ENCODE data around the gene SEMA3C.

Gene SEMA3C

DNA sequence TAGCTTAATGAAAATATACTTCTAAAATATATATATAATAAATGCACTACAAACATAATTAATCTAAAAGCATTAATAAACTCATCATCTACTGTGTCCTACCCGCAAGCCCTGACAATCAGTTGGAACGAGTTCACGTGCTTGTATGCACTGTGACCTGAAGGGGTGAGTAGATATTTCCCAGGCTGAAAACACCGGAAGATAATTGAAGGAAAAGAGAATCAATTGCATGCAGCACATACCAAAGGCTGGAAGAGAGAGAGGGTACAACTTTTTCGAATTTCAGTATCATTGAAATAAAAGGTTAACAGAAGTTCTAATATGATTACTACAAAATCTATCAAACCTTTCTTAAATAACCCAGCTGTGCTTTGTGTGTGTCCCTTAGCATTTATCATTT lies 94.6 kb downstream of the SEMA3C start:
- no peak for DNase-seq (ENCODE audit: low read depth in 2 of 2)

DNA sequence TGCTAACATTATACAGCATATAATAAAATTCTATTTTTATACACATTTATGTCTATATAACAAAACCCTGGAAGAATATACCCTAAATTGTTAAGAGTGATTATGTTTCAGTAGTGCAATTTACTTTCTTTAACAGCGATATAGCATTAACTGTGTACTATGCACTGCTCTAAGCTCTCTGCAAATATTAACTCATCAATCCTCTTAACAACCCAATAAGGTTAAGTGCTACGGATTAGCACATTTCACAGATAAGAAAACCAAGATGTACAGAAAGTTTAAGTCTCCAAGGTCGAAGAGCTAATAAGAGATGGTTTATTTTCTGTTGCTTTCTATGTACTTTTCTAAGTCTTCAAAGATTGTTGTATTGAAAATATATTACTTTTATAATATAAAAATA lies 95.8 kb downstream of the SEMA3C start:
- DNase-seq (ENCODE audit: low read depth in 2 of 2), result no peak

DNA sequence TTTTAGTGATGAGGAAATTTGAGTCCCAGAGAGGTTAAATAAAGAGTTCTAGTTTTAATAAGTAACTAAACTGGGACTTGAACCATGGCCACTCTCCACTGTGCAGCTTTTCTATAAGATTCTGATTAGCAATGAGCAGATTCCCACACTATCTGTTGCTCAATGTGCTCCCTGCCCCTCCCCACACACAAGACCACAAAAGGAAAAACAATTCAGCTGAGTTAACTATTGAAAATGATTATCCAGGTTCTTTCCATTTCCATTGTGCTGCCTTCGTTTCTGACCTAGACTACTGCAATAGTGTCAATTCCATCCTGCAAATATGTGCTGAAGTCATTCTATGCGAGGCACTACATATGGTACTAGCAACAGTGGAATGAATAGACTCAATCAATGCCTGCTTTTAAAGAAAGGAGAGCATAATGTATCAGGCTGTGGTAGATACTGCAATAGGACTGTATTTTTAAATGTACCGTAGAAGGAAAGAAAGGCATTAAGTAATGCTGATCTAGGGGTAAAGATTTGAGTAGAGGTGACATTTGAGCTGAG lies 97.0 kb downstream of the SEMA3C start:
- DNase-seq (ENCODE audit: low read depth in 2 of 2), result no peak

DNA sequence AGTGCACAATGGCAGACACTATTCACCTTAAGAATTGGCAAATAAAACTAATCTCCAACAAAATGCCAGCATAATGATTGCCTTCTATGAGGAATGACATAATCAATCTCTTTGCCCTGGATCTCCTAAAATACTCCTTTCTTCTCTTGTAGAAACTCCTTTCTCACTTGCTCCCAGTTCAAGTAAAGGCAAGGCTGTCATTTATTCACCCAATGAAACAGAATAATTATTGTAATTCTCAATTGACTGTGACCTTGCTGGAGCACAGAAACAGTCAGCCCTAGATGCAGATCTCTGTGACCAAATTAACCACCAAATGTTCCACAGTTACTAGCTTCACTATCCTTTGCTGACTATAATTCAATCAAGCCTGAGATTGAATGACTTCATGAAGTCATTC lies 99.3 kb downstream of the SEMA3C start:
- DNase-seq (ENCODE audit: low read depth in 2 of 2), result no peak

DNA sequence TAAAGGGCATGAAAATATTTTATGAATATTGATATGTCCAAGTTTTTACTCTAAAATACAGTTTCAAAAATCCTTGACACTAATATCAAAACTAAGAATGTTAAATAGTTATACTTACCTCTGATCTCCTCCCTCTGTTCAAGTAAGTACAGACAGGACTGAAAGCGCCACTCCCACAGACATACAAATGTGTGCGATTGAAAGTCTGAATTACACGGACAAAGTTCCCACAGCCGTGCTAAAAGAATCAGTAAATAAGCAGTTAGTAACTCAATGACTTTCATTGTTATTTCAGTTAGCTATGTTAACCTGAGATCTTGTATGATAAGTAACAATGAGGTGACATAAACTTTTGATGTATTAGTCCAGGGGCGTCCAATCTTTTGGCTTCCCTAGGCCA lies 100.7 kb downstream of the SEMA3C start:
- no peak for DNase-seq (ENCODE audit: low read depth in 2 of 2)

DNA sequence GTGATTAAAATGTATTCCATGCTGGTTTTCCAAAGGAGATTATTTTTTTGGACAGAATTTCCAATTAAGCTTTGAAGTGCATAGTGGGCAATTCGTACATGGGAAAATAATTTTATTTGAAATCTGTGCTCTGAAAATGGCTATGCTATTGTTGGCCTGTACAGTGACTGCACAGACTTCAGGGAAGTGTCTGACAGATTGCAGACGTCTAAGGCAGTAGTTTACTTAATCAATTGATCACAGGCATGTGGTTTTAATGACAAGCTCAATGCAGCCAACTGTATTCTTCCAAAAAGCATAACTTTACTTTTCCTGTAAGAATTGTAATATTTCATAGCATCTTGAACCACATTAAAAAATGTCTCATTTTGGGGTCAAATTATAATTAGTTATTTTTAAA lies 102.0 kb downstream of the SEMA3C start:
- no peak for DNase-seq (ENCODE audit: low read depth in 2 of 2)

DNA sequence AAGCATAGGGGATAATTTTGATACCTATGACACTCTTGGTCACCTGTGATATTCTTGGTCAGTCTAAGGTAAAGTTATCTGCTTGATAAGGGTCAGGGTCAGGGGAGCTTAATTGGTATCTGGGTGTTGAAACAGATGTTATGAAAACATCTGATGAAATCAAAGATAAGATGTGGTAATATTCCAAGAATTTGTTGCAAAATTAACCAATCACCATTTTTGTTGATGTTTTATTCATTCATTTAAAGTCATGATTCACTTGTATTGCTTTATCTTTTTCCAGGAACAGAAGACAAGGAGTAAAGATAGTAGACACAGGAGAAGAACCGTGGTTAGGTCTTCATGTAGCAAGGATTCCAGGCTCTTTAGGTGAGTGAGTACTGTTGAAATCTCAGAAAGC lies 103.1 kb downstream of the SEMA3C start:
- DNase-seq (ENCODE audit: low read depth in 2 of 2), result no peak

DNA sequence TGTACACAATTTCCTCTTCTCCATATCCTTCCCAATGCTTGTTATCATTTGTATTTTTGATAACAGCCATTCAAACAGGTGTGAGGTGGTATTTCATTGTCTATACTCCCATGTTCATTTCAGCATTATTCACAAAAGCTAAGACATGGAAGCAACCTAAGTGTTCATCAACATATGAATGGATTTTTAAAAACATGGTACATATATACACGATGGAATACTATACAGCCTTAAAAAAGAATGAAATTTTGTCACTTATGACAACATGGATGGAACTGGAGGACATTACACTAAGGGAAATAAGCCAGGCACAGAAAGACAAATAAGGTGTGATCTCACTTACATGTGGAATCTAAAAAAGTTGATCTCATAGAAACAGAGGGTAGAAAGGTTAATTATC lies 109.3 kb downstream of the SEMA3C start:
- DNase-seq (ENCODE audit: low read depth in 2 of 2), result no peak

DNA sequence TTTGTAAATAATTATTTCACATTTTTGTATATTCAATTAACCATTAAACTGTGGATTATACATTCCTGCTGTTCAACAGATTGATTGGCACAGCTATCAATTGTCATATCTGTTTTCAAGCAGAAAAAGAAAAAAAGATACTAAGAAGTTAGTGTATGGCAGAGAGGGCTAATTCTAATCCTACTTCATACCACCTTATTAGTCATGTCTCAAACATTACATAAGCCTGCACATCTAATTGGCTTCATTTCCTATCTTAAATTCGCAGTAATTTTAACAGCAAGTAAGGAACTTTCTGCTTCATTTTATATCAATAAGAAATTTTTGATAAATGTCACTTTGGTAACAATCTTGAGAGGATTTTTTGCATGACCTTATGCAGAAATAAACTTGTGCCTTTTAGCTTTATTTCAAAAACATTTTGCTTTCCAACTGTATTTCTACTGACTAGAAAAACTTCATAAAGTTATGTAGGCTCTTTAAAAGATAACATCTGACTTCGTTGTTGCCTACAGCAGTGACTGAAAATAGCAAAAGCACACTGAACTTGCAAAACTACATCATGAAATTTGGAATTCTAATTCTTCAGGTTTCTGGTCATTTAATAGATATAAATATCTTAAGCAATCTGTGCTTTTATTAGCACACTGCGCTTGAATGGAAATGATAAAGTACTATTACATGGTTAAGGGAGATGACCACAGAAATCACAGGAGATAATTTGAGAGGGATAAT lies 111.5 kb downstream of the SEMA3C start:
- DNase-seq (ENCODE audit: low read depth in 2 of 2), result no peak

DNA sequence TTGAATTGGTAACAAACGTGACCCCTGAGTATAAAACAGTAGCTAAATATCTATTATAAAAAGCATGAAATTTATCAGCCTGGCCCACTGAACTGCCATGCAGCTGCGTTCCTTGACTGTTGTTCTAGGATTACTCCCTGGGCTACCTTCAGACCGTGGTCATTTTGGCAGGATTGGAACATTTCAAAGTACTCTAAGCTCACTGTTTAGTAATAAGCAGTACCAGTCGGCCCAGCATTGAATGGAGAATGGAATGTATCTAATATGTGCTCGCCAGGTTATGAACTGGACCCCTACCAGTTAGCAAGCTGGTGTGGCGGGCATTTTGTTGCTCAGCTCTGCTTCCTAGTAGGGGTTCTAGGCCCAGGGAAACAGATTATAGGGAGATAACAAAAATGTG lies 112.2 kb downstream of the SEMA3C start:
- DNase-seq (ENCODE audit: low read depth in 2 of 2), result no peak

DNA sequence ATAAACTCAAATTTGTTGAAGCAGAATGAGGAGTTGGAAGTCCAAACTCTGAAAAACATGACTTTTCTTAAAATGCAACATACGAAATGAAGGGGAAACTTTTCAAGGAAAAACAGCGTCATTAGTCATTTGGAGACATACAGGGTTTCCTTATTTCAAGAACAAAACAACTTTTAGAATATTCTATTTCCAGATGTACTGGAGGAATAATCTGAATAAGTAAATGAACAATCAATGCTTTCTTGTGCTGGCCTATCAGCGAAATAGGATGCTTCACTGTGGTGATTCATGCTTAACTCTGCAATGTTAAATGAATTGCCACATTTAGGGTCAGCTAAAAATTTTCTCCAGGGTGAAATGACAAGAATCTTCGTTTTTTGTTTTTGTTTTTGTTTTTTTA lies 114.3 kb downstream of the SEMA3C start:
- no peak for DNase-seq (ENCODE audit: low read depth in 2 of 2)

DNA sequence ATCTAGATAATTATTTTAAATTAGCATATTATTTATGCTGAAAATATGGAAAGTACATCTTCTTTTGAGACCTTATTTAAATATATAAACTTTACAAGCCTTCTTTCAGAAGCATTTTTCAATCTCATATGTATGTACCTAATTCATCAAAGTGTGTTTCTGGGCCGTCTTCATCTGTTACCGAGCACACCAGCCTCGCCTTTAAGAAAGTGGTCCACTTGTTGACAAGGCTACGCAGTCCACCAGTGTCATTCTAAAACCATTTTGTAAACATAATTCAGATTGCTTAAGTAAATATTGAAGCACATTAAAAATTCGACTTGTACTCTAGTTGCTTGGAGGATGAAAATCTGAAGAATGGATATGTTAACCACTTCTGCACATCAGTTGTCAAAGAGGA lies 116.3 kb downstream of the SEMA3C start:
- no peak for DNase-seq (ENCODE audit: low read depth in 2 of 2)

DNA sequence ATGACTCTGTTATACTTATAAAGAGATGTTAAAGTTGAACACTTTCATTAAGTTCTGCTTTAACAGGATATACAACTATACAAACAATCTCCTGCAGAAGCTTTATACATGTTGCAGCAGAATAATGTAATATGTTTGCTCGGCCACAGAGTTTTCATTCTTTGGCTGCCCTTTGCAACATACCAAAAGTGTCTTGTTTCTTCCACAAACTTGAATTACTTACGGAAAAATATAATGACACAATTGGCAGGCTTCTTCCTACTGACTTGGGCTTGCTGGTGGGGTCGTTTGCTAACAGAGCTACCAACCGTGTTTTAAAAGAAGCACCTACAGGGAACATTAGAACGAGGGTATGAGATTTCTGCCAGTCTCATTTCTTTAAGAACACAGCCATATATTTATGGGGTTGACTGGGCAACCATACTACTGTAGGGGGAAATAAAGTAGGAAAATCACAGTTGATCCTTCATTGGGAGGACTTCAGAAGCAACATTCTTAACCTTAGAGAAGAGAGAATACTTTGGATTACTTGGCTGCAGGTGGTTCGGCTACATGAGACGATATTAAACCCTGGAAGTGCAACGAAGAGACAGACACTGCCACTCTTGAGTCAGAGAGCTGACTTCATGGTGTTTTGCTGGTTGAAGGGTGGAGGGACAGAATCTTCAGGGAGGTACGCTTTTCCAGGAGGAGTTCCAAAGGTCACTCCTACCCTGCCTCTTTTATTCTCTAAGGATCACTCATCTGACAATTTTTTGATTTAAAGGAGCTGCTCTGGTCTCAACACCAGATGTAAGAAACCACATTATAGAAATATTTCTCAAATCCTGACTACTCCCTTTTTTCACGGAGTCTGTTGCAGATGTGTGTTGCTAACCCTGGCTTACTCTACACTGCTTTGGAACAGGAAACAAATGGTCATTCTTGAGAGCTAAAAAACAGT lies 123.9 kb downstream of the SEMA3C start:
- no peak for DNase-seq (ENCODE audit: low read depth in 2 of 2)

DNA sequence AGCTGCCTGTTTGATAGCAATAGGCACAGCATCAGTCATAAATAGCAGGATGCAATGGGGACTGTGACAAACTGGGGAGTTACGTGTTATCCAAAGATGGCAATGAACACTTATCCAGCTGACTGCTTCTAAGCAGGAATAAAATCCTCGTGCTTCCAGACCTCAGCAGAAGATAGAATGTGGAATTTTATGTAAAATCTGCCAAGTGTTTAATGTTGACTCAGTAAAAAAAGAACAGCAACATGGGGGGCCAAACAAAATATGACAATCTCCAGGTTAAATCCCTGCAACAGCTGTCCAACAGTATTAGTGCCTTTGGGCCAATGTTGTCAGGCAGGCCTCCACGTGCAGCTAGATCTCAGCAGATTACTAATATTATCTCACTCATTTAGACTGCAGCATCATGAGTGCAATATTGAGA lies 127.3 kb downstream of the SEMA3C start:
- no peak for DNase-seq (ENCODE audit: low read depth in 2 of 2)

DNA sequence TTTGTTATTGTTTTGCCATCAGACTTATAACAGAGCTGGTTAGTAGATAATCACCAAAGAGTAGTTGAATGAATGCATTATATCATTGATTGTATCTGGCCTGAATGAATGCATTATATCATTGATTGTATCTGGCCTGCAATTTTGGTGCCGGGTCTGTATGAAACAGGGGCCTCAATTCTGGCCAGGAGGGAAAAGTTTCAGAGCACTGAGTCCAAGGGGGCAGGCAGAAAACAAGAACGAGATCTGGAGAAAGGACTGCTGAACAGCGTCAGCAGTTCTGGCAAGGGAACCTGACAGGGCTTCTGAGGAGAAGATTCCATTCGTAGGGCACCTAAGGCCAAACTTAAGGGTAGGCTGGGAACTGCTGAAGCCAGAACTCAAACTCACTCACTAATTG lies 128.0 kb downstream of the SEMA3C start:
- no peak for DNase-seq (ENCODE audit: low read depth in 2 of 2)

DNA sequence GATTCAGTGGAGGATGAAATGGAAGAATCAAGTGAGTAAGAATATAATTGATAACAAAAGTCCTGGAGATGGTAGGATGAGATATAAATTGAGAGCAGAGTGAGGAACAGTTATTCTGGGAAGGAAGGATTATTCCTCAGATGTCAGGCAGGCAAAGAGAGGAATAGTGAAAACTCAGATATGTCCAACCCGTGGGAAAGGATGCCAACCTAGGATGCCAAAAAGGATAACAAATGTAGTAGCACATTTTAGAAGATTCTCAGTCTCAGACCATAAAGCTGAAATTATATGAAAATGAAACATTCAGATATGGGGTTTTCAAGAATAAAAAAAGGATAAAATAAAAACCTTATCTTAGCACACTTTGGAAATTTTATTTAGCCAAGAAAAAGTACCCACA lies 131.1 kb downstream of the SEMA3C start:
- no peak for DNase-seq (ENCODE audit: low read depth in 2 of 2)

DNA sequence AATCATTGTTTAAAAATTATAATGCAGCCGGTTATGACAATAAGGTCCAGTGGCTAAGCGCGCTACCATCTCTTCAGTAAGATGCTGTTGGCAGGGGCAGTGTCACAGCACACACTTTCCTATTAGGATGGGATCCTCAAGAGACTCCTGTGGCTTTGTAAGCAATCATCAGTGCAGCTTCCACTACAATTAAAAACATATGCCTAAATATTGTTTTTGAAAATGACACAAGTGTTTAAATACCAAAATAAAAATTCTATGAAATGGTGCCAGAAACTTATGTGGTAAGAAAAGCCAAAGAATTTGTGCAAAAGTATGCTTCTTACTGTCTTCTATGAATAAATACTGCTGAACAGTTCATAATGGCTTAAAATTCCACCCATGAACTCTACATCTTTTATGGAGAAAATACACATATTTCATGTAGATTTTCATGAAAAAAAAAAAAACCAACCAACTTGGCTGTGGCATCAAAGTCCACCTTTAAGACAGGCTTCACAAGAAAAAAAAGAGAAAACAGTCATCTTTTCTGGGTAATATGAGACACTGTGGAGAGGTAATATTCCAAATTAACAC lies 132.8 kb downstream of the SEMA3C start:
- no peak for DNase-seq (ENCODE audit: low read depth in 2 of 2)

DNA sequence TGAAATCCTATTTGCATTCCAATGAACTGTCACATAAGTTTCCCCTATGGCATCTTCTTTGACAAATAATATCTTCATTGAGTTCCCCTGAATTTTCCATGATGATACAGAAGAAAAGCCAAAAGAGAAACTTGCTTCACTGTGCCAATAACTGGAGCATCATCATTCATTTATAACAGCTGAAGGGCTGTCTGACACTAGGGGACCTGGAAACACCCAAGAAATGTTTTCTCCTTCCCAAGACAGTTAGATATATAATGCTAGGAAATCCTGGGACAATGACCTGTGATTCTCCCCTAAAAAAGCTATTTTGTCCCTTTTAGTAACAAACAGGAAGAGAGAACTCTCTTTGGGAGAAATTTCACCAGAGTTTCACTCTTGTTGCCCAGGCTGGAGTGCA lies 133.6 kb downstream of the SEMA3C start:
- DNase-seq (ENCODE audit: low read depth in 2 of 2), result no peak

DNA sequence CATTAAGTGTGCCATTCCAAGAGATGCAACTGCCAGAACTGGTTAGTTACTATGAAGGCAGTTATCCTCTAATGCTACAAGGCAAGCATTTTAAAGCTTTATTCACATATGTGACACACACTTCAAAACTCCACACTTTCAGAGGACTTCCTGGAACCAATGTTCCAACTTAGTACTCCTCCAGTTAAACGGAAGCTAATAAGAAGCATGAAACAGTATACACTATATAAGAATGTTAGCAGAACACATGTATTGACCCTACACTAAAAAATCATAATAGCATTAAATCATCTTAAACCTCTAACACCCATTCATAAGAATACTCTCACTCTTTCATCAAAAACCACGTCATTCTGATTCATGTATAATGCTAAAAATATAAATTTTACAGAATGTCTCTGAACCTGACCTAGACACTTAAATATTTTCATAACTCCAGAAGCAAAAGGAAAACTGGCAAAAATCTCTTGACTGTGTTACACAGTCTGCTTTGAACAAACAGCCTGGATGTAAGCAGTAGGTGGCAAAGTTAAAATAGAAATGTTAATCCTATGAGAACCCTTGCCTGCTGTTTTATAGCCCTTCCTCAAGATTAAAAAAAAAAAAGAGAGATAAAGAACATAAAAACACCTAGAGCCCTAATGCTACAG lies 135.0 kb downstream of the SEMA3C start:
- no peak for DNase-seq (ENCODE audit: low read depth in 2 of 2)

DNA sequence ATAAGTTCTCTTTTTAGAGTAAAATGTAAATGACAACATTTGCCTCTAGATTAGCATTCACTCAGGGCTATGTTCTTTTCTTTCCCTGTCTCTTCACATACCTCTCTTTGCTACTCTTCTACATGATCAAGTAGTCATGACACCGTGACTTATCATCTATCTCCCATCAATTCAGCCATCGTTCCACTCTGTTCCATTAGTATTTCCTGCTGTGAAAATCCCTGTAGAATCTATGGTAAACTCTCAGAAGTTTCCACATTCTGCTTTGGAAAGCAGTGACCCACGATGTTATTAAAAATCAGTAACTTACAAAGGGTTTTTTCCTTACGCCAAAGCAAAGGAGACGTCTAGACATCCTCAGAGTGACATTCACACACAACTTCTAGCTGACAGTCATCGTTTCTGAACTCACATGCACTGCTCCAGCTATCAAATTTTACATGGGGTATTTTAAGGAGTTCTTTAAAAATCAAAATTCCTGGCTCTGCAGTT lies 135.6 kb downstream of the SEMA3C start:
- DNase-seq (ENCODE audit: low read depth in 2 of 2), result no peak

DNA sequence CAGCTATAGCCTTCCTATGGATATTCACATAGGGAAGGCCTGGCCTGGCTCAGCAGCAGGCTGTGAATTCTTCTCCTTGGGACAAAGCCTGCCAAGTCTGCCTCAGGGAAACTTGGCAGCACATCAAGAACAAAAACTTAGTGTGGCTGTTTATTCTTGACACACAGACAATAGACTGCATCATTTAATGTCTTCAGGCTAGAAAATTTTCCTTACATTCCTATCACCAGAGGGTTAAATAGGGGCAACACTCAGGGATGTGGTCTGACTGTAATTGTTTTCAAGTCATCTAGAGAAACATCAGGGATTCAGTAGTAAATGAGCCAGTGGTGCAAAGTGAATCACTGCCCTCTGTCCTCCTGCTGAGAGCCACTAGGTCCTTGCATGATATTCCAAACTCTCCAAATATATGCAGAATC lies 137.3 kb downstream of the SEMA3C start:
- DNase-seq (ENCODE audit: low read depth in 2 of 2), result no peak

DNA sequence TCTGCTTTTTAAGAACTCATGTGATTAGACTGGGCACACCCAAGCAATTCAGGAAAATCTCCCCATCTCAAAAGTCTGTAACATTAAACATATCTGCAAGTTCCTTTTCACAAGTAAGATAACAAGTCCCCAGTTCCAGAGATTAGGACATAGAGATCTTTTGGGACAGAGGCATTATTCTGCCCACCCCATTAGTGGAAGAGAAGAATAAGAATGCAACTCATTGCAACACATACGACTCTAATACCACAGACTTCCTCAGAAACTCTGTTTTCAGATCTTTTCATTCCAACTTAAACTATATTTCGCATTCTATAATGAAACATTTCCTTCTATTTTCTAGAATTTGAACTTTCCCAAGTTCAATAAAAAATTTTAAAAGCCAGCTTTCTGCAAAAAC lies 137.7 kb downstream of the SEMA3C start:
- DNase-seq (ENCODE audit: low read depth in 2 of 2), result no peak
